Measurements from ENCODE around the gene ADAMTS12.

DNA sequence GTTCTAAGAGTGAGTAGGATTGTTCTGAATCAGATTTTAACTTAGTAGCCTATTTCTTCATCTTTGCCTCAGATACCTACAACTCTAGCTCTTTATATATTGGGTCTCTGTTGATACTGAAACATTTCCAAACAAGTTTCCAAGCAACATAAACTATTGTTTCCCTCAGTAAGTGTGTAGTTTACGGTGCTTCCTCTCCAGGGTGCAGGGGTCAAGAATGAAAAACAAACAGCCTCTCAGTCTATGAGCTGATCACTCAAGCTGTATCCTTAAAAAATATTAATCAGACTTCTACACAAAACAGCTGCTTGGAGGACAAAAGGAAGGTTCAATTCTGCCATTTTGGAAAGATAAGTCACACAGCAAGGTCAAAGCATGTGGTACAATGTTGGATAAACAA lies 75.0 kb downstream of the ADAMTS12 start:
- TF ChIP-seq, protein P1, sequence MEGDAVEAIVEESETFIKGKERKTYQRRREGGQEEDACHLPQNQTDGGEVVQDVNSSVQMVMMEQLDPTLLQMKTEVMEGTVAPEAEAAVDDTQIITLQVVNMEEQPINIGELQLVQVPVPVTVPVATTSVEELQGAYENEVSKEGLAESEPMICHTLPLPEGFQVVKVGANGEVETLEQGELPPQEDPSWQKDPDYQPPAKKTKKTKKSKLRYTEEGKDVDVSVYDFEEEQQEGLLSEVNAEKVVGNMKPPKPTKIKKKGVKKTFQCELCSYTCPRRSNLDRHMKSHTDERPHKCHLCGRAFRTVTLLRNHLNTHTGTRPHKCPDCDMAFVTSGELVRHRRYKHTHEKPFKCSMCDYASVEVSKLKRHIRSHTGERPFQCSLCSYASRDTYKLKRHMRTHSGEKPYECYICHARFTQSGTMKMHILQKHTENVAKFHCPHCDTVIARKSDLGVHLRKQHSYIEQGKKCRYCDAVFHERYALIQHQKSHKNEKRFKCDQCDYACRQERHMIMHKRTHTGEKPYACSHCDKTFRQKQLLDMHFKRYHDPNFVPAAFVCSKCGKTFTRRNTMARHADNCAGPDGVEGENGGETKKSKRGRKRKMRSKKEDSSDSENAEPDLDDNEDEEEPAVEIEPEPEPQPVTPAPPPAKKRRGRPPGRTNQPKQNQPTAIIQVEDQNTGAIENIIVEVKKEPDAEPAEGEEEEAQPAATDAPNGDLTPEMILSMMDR (conservative IDR thresholded peaks at IDR 0.05), result no peak
- TF ChIP-seq ZFX (IDR thresholded peaks at IDR 0.05), result no peak
